ENCODE data around the gene COL4A6.

DNA sequence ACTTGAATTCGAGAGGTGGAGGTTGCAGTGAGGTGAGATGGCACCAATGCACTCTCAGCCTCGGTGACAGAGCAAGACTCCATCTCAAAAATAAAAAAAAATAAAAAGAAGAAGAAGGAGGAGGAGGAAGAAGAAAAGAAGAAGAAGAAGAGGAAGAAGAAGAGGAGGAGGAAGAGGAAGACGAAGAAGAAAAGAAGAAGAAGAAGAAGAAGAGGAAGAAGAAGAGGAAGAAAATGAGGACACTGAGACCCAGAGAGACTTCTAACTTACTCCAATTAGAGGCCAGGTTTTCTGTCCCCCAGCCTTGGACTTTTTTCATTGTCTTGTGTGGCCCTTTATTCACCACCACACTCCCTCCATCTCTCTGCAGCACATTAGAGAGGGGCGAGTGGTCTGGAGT, 276.0 kb downstream of the COL4A6 start:
- TF ChIP-seq, protein P1, sequence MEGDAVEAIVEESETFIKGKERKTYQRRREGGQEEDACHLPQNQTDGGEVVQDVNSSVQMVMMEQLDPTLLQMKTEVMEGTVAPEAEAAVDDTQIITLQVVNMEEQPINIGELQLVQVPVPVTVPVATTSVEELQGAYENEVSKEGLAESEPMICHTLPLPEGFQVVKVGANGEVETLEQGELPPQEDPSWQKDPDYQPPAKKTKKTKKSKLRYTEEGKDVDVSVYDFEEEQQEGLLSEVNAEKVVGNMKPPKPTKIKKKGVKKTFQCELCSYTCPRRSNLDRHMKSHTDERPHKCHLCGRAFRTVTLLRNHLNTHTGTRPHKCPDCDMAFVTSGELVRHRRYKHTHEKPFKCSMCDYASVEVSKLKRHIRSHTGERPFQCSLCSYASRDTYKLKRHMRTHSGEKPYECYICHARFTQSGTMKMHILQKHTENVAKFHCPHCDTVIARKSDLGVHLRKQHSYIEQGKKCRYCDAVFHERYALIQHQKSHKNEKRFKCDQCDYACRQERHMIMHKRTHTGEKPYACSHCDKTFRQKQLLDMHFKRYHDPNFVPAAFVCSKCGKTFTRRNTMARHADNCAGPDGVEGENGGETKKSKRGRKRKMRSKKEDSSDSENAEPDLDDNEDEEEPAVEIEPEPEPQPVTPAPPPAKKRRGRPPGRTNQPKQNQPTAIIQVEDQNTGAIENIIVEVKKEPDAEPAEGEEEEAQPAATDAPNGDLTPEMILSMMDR (IDR thresholded peaks at IDR 0.05; ENCODE audit: poor library complexity, severe bottlenecking), result no peak
- TF ChIP-seq MXI1 (conservative IDR thresholded peaks at IDR 0.05; ENCODE audit: poor library complexity, severe bottlenecking) (no peak), EP300 (conservative IDR thresholded peaks at IDR 0.05; ENCODE audit: poor library complexity, severe bottlenecking) (no peak), RAD21 (conservative IDR thresholded peaks at IDR 0.05) (no peak), TAF1 (IDR thresholded peaks at IDR 0.05; ENCODE audit: low read depth) (no peak)

All from neural cell (in vitro differentiated cells).